ENCODE data around the gene RFX4. TPM values are rescaled to one million over a fixed set of nuclear protein-coding genes. Genes with fewer than 3 reads are reported as not detected.

The RFX4 gene
- total and polyA plus RNA-seq, 9 of the 15 experiments (the other 6 are each of a cell fraction or from before 2014, with no cell fraction given), result not detected

- peak; percentile 53; the same call in 2 of the 3 replicates for ATAC-seq
- Histone ChIP-seq H3K9me3 (replicated peaks; ENCODE audit: control insufficient read depth, insufficient read depth, low read depth, low read length) (no peaks in the 10 kb centered on the region), H3K4me2 (ENCODE audit: insufficient read depth, low read length) (no peak overlapping the region), H2AFZ (ENCODE audit: low read depth, low read length) (no peak overlapping the region), H3K9ac (ENCODE audit: insufficient read depth in 1 of 2, low read depth in 2 of 2, low read length in 2 of 2) (no peak overlapping the region), H3K4me3 (no peak overlapping the region), H4K20me1 (replicated peaks; ENCODE audit: control insufficient read depth, insufficient read depth, low read length) (no peaks in the 10 kb centered on the region), H3K4me1 (replicated peaks in 1 of 2; ENCODE audit: control insufficient read depth in 2 of 2, insufficient read depth in 2 of 2, low read length in 2 of 2) (no peaks in the 10 kb centered on the region), H3K9me1 (ENCODE audit: control insufficient read depth, insufficient read depth, low read length) (no peaks in the 10 kb centered on the region), H3K27ac (ENCODE audit: extremely low read depth, low read depth, low read length) (no peak overlapping the region), H3K79me2 (ENCODE audit: control insufficient read depth, insufficient read depth, low read length) (no peaks in the 10 kb centered on the region), H3K36me3 (ENCODE audit: control insufficient read depth, insufficient read depth, low read length) (no peaks in the 10 kb centered on the region), H3K27me3 (ENCODE audit: control insufficient read depth in 2 of 2, insufficient read depth in 2 of 2, low read length in 2 of 2) (peaks cover 6 to 23% of the 10 kb centered on the region in 2 experiments; a peak in 3 of 5 replicates)
- POLR2A ChIA-PET, result no interaction called here
- no TSS peak for BruUV-seq (replicated peaks)
- TF ChIP-seq HLTF (IDR thresholded peaks at IDR 0.05) (no peak), CTCF (IDR thresholded peaks at IDR 0.05 in 2 of 3, conservative IDR thresholded peaks at IDR 0.05 in 1 of 3; ENCODE audit: insufficient read depth in 2 of 3, low read depth in 1 of 3, low read length in 3 of 3) (peak in 2 of 3 experiments; percentile 18 to 35; a peak in 2 of 6 replicates)
- no peak for FAIRE-seq
- intact Hi-C loops (cut with micrococcal nuclease), result no loop called here
- CTCF ChIA-PET (ENCODE audit: low intra/inter-chr PET ratio), result no interaction called here
- in situ Hi-C loops (cut with MboI), result no loop called here
- DNase-seq (ENCODE audit: extremely low read depth in 1 of 4, low spot score in 3 of 4), result no peak
- 2% methylated on average over 6 of the region's 6 CpGs for WGBS (ENCODE audit: insufficient coverage, low coverage, missing lambda C conversion rate)
Measured at GRCh38 chr12:106719879-106720278, 137.1 kb downstream of the RFX4 start.

GRCh38 chr12:106720696-106721095 lies 137.9 kb downstream of the RFX4 start:
- H4K20me1 ChIP-seq (replicated peaks; ENCODE audit: control insufficient read depth, insufficient read depth, low read length), result no peaks in the 10 kb centered on the region
- 0% methylated on average over 5 of the region's 6 CpGs for WGBS (ENCODE audit: insufficient coverage, low coverage, missing lambda C conversion rate)
- ChIA-PET CTCF (ENCODE audit: low intra/inter-chr PET ratio) (no interaction called here), POLR2A (no interaction called here)
- H3K9me3 ChIP-seq (replicated peaks; ENCODE audit: control insufficient read depth, insufficient read depth, low read depth, low read length), result no peaks in the 10 kb centered on the region
- H3K27ac ChIP-seq (ENCODE audit: extremely low read depth, low read depth, low read length), result no peak overlapping the region
- no TSS peak for BruUV-seq (replicated peaks)
- DNase-seq (ENCODE audit: extremely low read depth in 1 of 4, low spot score in 3 of 4) (no peak), ATAC-seq (no peak), FAIRE-seq (no peak)
- peaks cover 6 to 23% of the 10 kb centered on the region in 2 experiments; a peak in 3 of 5 replicates for H3K27me3 ChIP-seq (ENCODE audit: control insufficient read depth in 2 of 2, insufficient read depth in 2 of 2, low read length in 2 of 2)
- H3K4me3 ChIP-seq, result no peak overlapping the region
- no peaks in the 10 kb centered on the region for H3K4me1 ChIP-seq (replicated peaks in 1 of 2; ENCODE audit: control insufficient read depth in 2 of 2, insufficient read depth in 2 of 2, low read length in 2 of 2)
- no peak overlapping the region for H2AFZ ChIP-seq (ENCODE audit: low read depth, low read length)
- 0 out of 2 replicates have a peak, but pooled peaks have one; percentile 13 for TF ChIP-seq MAFG (tag; conservative IDR thresholded peaks at IDR 0.05)
- no peak for TF ChIP-seq NBN (IDR thresholded peaks at IDR 0.05; ENCODE audit: low read depth)
- no peak overlapping the region for H3K9ac ChIP-seq (ENCODE audit: insufficient read depth in 1 of 2, low read depth in 2 of 2, low read length in 2 of 2)
- H3K4me2 ChIP-seq (ENCODE audit: insufficient read depth, low read length), result no peak overlapping the region
- in situ Hi-C loops (cut with MboI), result no loop called here
- H3K9me1 ChIP-seq (ENCODE audit: control insufficient read depth, insufficient read depth, low read length), result no peaks in the 10 kb centered on the region
- H3K79me2 ChIP-seq (ENCODE audit: control insufficient read depth, insufficient read depth, low read length), result no peaks in the 10 kb centered on the region
- intact Hi-C loops (cut with micrococcal nuclease), result no loop called here
- no peaks in the 10 kb centered on the region for H3K36me3 ChIP-seq (ENCODE audit: control insufficient read depth, insufficient read depth, low read length)
